Measurements from ENCODE around the gene GRAMD1B.

GRCh38 chr11:123480290-123480815 lies 50.3 kb downstream of the GRAMD1B start:
- no peak for TF ChIP-seq CTCF (IDR thresholded peaks at IDR 0.05; ENCODE audit: low read depth, low read length, poor library complexity, severe bottlenecking)
- no peak for TF ChIP-seq EZH2phosphoT487 (IDR thresholded peaks at IDR 0.05; ENCODE audit: borderline replicate concordance, low read length)

Measured in DOHH2 (cell line).